Liver (tissue), 3 donors: ENCODE data around the gene CAMP.

Experiments used
- ATF3 ChIP-seq: IDR thresholded peaks from 2 replicates; pipeline ENCODE4 v1.6.1; 2016; ENCODE audit warnings: antibody characterized with exemption
- FOXA1 ChIP-seq: IDR thresholded peaks from 2 replicates; pipeline ENCODE4 v1.6.1; 2016; ENCODE audit warnings: antibody characterized with exemption
- JUND ChIP-seq, 2 donors: IDR thresholded peaks; 2 replicates each; pipeline ENCODE4 v1.6.1; 2016; ENCODE audit warnings: antibody characterized with exemption in 2 of 2
- NR2F2 ChIP-seq: IDR thresholded peaks from 2 replicates; pipeline ENCODE4 v1.6.1; 2016; ENCODE audit warnings: antibody characterized with exemption
- RAD21 ChIP-seq, 2 donors: IDR thresholded peaks; 2 replicates each; pipeline ENCODE4 v1.6.1; 2016; ENCODE audit warnings: antibody characterized with exemption in 2 of 2, mild to moderate bottlenecking in 2 of 2
- TAF1 ChIP-seq: conservative IDR thresholded peaks from 2 replicates; pipeline ENCODE4 v1.6.1; 2016; ENCODE audit warnings: antibody characterized with exemption, mild to moderate bottlenecking
- YY1 ChIP-seq: IDR thresholded peaks from 2 replicates; pipeline ENCODE4 v1.6.1; 2016; ENCODE audit warnings: antibody characterized with exemption, mild to moderate bottlenecking
- ZBTB33 ChIP-seq: IDR thresholded peaks from 2 replicates; pipeline ENCODE4 v1.6.1; 2016; ENCODE audit warnings: antibody characterized with exemption
- TF ChIP-seq, protein P1 (sequence below): fragments of 150-350 bp; IDR thresholded peaks from 2 replicates; pipeline ENCODE4 v1.5.1; 2017; ENCODE audit warnings: improper control_type of control experiment, low read depth, low read length; ENCODE audit not compliant: missing input control
- TF ChIP-seq, protein P2 (sequence below): IDR thresholded peaks from 2 replicates; pipeline ENCODE4 v1.6.1; 2016; ENCODE audit warnings: antibody characterized with exemption
- TF ChIP-seq, protein P3 (sequence below): IDR thresholded peaks from 2 replicates; pipeline ENCODE4 v1.6.1; 2016; ENCODE audit warnings: antibody characterized with exemption, mild to moderate bottlenecking
- donor health status: healthy.
- donor health status: healthy.

GRCh38 chr3:48226939-48227338 lies 3.6 kb downstream of the CAMP start:
- TF ChIP-seq JUND (IDR thresholded peaks at IDR 0.05), result no peak
- TF ChIP-seq, protein P1, sequence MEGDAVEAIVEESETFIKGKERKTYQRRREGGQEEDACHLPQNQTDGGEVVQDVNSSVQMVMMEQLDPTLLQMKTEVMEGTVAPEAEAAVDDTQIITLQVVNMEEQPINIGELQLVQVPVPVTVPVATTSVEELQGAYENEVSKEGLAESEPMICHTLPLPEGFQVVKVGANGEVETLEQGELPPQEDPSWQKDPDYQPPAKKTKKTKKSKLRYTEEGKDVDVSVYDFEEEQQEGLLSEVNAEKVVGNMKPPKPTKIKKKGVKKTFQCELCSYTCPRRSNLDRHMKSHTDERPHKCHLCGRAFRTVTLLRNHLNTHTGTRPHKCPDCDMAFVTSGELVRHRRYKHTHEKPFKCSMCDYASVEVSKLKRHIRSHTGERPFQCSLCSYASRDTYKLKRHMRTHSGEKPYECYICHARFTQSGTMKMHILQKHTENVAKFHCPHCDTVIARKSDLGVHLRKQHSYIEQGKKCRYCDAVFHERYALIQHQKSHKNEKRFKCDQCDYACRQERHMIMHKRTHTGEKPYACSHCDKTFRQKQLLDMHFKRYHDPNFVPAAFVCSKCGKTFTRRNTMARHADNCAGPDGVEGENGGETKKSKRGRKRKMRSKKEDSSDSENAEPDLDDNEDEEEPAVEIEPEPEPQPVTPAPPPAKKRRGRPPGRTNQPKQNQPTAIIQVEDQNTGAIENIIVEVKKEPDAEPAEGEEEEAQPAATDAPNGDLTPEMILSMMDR, result no peak
- TF ChIP-seq TAF1, result no peak
- TF ChIP-seq, protein P2, sequence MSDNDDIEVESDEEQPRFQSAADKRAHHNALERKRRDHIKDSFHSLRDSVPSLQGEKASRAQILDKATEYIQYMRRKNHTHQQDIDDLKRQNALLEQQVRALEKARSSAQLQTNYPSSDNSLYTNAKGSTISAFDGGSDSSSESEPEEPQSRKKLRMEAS, result no peak
- TF ChIP-seq, protein P3, sequence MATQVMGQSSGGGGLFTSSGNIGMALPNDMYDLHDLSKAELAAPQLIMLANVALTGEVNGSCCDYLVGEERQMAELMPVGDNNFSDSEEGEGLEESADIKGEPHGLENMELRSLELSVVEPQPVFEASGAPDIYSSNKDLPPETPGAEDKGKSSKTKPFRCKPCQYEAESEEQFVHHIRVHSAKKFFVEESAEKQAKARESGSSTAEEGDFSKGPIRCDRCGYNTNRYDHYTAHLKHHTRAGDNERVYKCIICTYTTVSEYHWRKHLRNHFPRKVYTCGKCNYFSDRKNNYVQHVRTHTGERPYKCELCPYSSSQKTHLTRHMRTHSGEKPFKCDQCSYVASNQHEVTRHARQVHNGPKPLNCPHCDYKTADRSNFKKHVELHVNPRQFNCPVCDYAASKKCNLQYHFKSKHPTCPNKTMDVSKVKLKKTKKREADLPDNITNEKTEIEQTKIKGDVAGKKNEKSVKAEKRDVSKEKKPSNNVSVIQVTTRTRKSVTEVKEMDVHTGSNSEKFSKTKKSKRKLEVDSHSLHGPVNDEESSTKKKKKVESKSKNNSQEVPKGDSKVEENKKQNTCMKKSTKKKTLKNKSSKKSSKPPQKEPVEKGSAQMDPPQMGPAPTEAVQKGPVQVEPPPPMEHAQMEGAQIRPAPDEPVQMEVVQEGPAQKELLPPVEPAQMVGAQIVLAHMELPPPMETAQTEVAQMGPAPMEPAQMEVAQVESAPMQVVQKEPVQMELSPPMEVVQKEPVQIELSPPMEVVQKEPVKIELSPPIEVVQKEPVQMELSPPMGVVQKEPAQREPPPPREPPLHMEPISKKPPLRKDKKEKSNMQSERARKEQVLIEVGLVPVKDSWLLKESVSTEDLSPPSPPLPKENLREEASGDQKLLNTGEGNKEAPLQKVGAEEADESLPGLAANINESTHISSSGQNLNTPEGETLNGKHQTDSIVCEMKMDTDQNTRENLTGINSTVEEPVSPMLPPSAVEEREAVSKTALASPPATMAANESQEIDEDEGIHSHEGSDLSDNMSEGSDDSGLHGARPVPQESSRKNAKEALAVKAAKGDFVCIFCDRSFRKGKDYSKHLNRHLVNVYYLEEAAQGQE, result no peak
- TF ChIP-seq YY1, result no peak
- TF ChIP-seq NR2F2, result no peak
- TF ChIP-seq RAD21 (IDR thresholded peaks at IDR 0.05), result no peak
- no peak for TF ChIP-seq FOXA1
- no peak for TF ChIP-seq ZBTB33
- no peak for TF ChIP-seq ATF3
